ENCODE measurements around the gene CCDC102B.
"Not testable (repeated sequence)": the region's sequence is repeated elsewhere in the genome, so short reads cannot be mapped to it uniquely, and the experiment has no call there.

The CCDC102B gene

GRCh38 chr18:68995675-68996074, 197.8 kb downstream of the CCDC102B start:
- Histone ChIP-seq H3K4me1 (ENCODE audit: control insufficient read depth, low read length) (no peaks in the 10 kb centered on the region), H3K9me2 (replicated peaks; ENCODE audit: control insufficient read depth, low read length) (no peaks in the 10 kb centered on the region), H3K4me2 (ENCODE audit: low read length) (no peak overlapping the region), H3K79me2 (ENCODE audit: control insufficient read depth, low read length) (no peaks in the 10 kb centered on the region), H4K20me1 (ENCODE audit: control insufficient read depth, insufficient read depth, low read depth, low read length) (no peaks in the 10 kb centered on the region), H3K27ac (ENCODE audit: low read depth, low read length) (no peak overlapping the region), H3K4me3 (ENCODE audit: low read length) (no peak overlapping the region), H3K9me3 (ENCODE audit: control insufficient read depth, insufficient read depth, low read length) (no peaks in the 10 kb centered on the region), H3F3A (ENCODE audit: control insufficient read depth, insufficient read depth) (no peaks in the 10 kb centered on the region), H3K27me3 (ENCODE audit: control insufficient read depth, low read length) (no peaks in the 10 kb centered on the region), H3K36me3 (ENCODE audit: control insufficient read depth, low read length) (no peaks in the 10 kb centered on the region)
- no peak for TF ChIP-seq CTCF (IDR thresholded peaks at IDR 0.05; ENCODE audit: low read depth, low read length, poor library complexity, severe bottlenecking)

DNA sequence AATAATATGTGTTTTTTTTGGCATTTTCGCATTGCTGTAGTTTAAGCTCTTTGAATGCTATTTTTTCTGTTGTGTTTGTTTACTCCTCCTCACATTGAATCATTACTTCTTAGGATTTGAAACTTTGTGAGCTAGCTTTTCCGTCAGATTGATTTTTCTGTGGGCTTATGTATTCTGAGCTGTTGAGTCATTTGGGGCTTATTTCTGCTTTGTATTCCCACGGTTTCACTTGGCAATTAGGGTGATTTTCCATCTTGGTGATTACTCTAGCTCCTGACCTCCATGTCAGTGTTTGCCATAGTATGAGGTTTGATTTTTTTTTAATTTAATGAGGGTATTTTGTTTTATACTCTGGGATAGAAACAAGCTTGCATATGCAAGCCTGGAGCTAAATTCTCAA, 200.0 kb downstream of the CCDC102B start:
- Histone ChIP-seq H3K27me3 (ENCODE audit: control insufficient read depth, low read length) (no peaks in the 10 kb centered on the region), H3K9me2 (replicated peaks; ENCODE audit: control insufficient read depth, low read length) (no peaks in the 10 kb centered on the region)

GRCh38 chr18:69000366-69000765, 202.5 kb downstream of the CCDC102B start:
- Histone ChIP-seq H3K4me1 (ENCODE audit: control insufficient read depth, low read length) (no peaks in the 10 kb centered on the region), H3K9me3 (ENCODE audit: control insufficient read depth, insufficient read depth, low read length) (no peaks in the 10 kb centered on the region), H3K4me3 (ENCODE audit: low read length) (no peak overlapping the region), H3K9me2 (replicated peaks; ENCODE audit: control insufficient read depth, low read length) (no peaks in the 10 kb centered on the region), H3K79me2 (ENCODE audit: control insufficient read depth, low read length) (no peaks in the 10 kb centered on the region), H3K27ac (ENCODE audit: low read depth, low read length) (no peak overlapping the region), H3F3A (ENCODE audit: control insufficient read depth, insufficient read depth) (no peaks in the 10 kb centered on the region), H3K27me3 (ENCODE audit: control insufficient read depth, low read length) (no peaks in the 10 kb centered on the region), H3K4me2 (ENCODE audit: low read length) (no peak overlapping the region), H3K36me3 (ENCODE audit: control insufficient read depth, low read length) (no peaks in the 10 kb centered on the region), H4K20me1 (ENCODE audit: control insufficient read depth, insufficient read depth, low read depth, low read length) (no peaks in the 10 kb centered on the region)
- TF ChIP-seq EZH2phosphoT487 (IDR thresholded peaks at IDR 0.05; ENCODE audit: borderline replicate concordance, low read length), result no peak
- no peak for TF ChIP-seq CTCF (IDR thresholded peaks at IDR 0.05; ENCODE audit: low read depth, low read length, poor library complexity, severe bottlenecking)

More for the DNA sequence above, 200.0 kb downstream of the CCDC102B start:
- no peaks in the 10 kb centered on the region for H3K79me2 ChIP-seq (ENCODE audit: control insufficient read depth, low read length)
- no peaks in the 10 kb centered on the region for H4K20me1 ChIP-seq (ENCODE audit: control insufficient read depth, insufficient read depth, low read depth, low read length)
- no peaks in the 10 kb centered on the region for H3K4me1 ChIP-seq (ENCODE audit: control insufficient read depth, low read length)
- no peak overlapping the region for H3K4me2 ChIP-seq (ENCODE audit: low read length)
- H3F3A ChIP-seq (ENCODE audit: control insufficient read depth, insufficient read depth), result no peaks in the 10 kb centered on the region
- no peak overlapping the region for H3K4me3 ChIP-seq (ENCODE audit: low read length)
- no peaks in the 10 kb centered on the region for H3K36me3 ChIP-seq (ENCODE audit: control insufficient read depth, low read length)
- no peak overlapping the region for H3K27ac ChIP-seq (ENCODE audit: low read depth, low read length)
- H3K9me3 ChIP-seq (ENCODE audit: control insufficient read depth, insufficient read depth, low read length), result no peaks in the 10 kb centered on the region
- TF ChIP-seq CTCF (IDR thresholded peaks at IDR 0.05; ENCODE audit: low read depth, low read length, poor library complexity, severe bottlenecking) (no peak), EZH2phosphoT487 (IDR thresholded peaks at IDR 0.05; ENCODE audit: borderline replicate concordance, low read length) (no peak)

DNA sequence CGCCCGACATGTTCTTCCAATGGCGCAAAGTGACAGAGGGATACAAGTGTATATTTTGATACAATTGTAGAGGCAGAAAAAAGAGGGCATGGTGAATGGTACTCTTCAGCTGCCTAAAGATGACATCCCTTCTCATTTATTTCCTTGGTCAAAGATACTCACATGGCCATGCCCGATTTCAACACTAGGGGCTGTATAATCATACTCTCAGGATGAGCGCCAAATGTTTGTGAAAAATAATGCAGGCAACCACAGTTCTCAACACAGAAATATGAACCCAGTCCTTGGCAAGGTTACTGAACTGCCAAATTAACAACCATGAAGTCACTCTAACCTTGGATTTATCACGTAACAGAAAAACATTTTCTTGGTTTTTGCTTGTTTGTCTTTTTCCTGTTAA, 204.4 kb downstream of the CCDC102B start:
- Histone ChIP-seq H3K27me3 (ENCODE audit: control insufficient read depth, low read length) (no peaks in the 10 kb centered on the region), H3K36me3 (ENCODE audit: control insufficient read depth, low read length) (no peaks in the 10 kb centered on the region), H3K4me2 (ENCODE audit: low read length) (no peak overlapping the region), H3K4me3 (ENCODE audit: low read length) (no peak overlapping the region), H3K9me2 (replicated peaks; ENCODE audit: control insufficient read depth, low read length) (no peaks in the 10 kb centered on the region), H3K79me2 (ENCODE audit: control insufficient read depth, low read length) (no peaks in the 10 kb centered on the region), H3K27ac (ENCODE audit: low read depth, low read length) (no peak overlapping the region), H4K20me1 (ENCODE audit: control insufficient read depth, insufficient read depth, low read depth, low read length) (no peaks in the 10 kb centered on the region), H3F3A (ENCODE audit: control insufficient read depth, insufficient read depth) (no peaks in the 10 kb centered on the region), H3K4me1 (ENCODE audit: control insufficient read depth, low read length) (no peaks in the 10 kb centered on the region), H3K9me3 (ENCODE audit: control insufficient read depth, insufficient read depth, low read length) (no peaks in the 10 kb centered on the region)
- TF ChIP-seq CTCF (IDR thresholded peaks at IDR 0.05; ENCODE audit: low read depth, low read length, poor library complexity, severe bottlenecking) (peak; percentile 29), EZH2phosphoT487 (IDR thresholded peaks at IDR 0.05; ENCODE audit: borderline replicate concordance, low read length) (no peak)

DNA sequence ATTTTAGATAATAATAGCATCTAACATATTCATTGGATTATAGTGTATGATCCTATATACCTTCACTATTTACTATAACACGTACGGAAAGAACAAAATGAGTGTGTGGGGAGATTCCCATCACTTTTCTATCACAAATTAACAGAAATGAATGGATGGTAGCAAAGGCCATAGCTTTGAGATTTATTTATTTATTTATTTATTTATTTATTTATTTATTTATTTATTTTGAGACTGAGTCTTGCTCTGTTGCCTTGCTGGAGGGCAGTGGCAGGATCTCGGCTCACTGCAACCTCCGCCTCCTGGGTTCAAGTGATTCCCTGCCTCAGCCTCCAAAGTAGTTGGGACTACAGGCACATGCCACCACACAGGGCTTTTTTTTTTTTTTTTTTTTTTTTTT, 208.3 kb downstream of the CCDC102B start:
- not testable (repeated sequence) for H3K27me3 ChIP-seq (ENCODE audit: control insufficient read depth, low read length); H3K36me3 ChIP-seq (ENCODE audit: control insufficient read depth, low read length); H3F3A ChIP-seq (ENCODE audit: control insufficient read depth, insufficient read depth); H3K27ac ChIP-seq (ENCODE audit: low read depth, low read length); H3K9me2 ChIP-seq (replicated peaks; ENCODE audit: control insufficient read depth, low read length); H3K79me2 ChIP-seq (ENCODE audit: control insufficient read depth, low read length); H3K4me2 ChIP-seq (ENCODE audit: low read length); H3K4me1 ChIP-seq (ENCODE audit: control insufficient read depth, low read length); H3K4me3 ChIP-seq (ENCODE audit: low read length); H4K20me1 ChIP-seq (ENCODE audit: control insufficient read depth, insufficient read depth, low read depth, low read length); H3K9me3 ChIP-seq (ENCODE audit: control insufficient read depth, insufficient read depth, low read length)
